ENCODE measurements around the gene RCL1.

The RCL1 gene

GRCh38 chr9:4879115-4879558 is 86.4 kb downstream of the RCL1 start:
- H3K9ac ChIP-seq (ENCODE audit: low read length): no peak overlapping the region
- H4K20me1 ChIP-seq (ENCODE audit: low read depth, low read length): no peaks in the 10 kb centered on the region
- no peak overlapping the region for H2AFZ ChIP-seq (ENCODE audit: low read depth, low read length, severe bottlenecking)
- no peaks in the 10 kb centered on the region for H3F3A ChIP-seq (ENCODE audit: insufficient read depth)
- H3K4me2 ChIP-seq (ENCODE audit: low read depth, low read length, poor library complexity, severe bottlenecking): no peak overlapping the region
- no peak overlapping the region for H3K4me3 ChIP-seq (ENCODE audit: insufficient read depth, low read length, poor library complexity, severe bottlenecking)
- H3K27ac ChIP-seq (ENCODE audit: low read depth, low read length): no peak overlapping the region
- no peaks in the 10 kb centered on the region for H3K36me3 ChIP-seq (ENCODE audit: low read length)
- no peaks in the 10 kb centered on the region for H3K9me3 ChIP-seq (ENCODE audit: insufficient read depth, low read length)
- H3K79me2 ChIP-seq (ENCODE audit: insufficient read depth, low read length): no peaks in the 10 kb centered on the region
- no peaks in the 10 kb centered on the region for H3K27me3 ChIP-seq (ENCODE audit: low read length)
- no peak for TF ChIP-seq CTCF (IDR thresholded peaks at IDR 0.05; ENCODE audit: insufficient read depth, low read length, poor library complexity, severe bottlenecking)
- TF ChIP-seq EZH2phosphoT487 (conservative IDR thresholded peaks at IDR 0.05; ENCODE audit: low read length): no peak
- no peaks in the 10 kb centered on the region for H3K9me2 ChIP-seq (replicated peaks; ENCODE audit: insufficient read depth, low read length)

DNA sequence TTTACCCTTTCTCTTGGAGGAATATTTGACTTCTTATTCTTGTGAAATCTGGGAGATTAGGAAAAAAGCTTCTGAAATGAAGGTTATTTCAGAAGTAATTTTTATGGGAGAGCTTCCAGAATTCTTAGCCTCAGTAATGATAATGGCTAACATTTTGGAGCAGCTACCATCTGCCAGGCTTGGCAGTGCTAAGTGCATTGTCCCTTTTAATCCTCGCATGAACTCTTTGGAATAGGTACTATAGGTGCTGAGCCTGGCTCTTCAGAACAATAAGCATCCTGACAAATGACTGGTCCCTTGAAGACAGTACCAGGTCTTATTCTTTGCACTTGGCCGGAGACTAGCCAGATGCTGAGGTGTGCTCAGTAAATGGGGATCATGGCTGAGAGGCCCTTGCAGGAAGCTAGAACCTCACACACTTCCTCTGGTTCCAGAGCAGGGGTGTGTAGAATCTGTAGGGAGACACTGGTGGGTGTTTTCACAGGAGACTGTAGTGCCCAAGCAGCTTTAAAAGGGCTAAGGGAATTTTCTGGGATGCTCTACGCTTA is 90.7 kb downstream of the RCL1 start:
- Histone ChIP-seq H3K79me2 (ENCODE audit: insufficient read depth, low read length) (no peaks in the 10 kb centered on the region), H2AFZ (ENCODE audit: low read depth, low read length, severe bottlenecking) (no peak overlapping the region), H4K20me1 (ENCODE audit: low read depth, low read length) (no peaks in the 10 kb centered on the region), H3K36me3 (ENCODE audit: low read length) (no peaks in the 10 kb centered on the region), H3K9me3 (ENCODE audit: insufficient read depth, low read length) (no peaks in the 10 kb centered on the region), H3K9me2 (replicated peaks; ENCODE audit: insufficient read depth, low read length) (no peaks in the 10 kb centered on the region), H3K4me2 (ENCODE audit: low read depth, low read length, poor library complexity, severe bottlenecking) (no peak overlapping the region), H3K27ac (ENCODE audit: low read depth, low read length) (no peak overlapping the region), H3K9ac (ENCODE audit: low read length) (no peak overlapping the region), H3K27me3 (ENCODE audit: low read length) (no peaks in the 10 kb centered on the region), H3K4me3 (ENCODE audit: insufficient read depth, low read length, poor library complexity, severe bottlenecking) (no peak overlapping the region), H3F3A (ENCODE audit: insufficient read depth) (no peaks in the 10 kb centered on the region)
- no peak for TF ChIP-seq CTCF (IDR thresholded peaks at IDR 0.05; ENCODE audit: insufficient read depth, low read length, poor library complexity, severe bottlenecking)
- no peak for TF ChIP-seq EZH2phosphoT487 (conservative IDR thresholded peaks at IDR 0.05; ENCODE audit: low read length)

DNA sequence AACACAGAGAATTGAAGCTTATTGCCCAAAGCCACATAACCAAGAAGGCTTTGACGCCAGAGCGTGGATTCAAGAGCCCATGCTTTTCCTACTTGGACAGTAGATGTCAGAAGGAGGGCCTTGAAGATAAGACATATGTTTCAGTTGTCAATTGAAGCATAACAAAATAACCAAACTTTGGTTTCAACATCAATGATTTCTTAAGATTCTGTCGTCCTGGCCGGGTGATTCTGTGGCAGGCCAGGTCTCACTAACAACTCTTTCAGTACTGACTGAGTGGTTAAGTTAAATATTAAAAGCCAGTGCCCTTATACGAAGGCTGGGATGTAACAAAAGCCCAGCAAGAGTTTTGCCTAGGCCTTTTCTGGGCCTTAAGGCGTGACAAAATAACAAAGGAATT is 94.0 kb downstream of the RCL1 start:
- Histone ChIP-seq H3K36me3 (ENCODE audit: low read length) (no peaks in the 10 kb centered on the region), H3F3A (ENCODE audit: insufficient read depth) (no peaks in the 10 kb centered on the region), H3K4me3 (ENCODE audit: insufficient read depth, low read length, poor library complexity, severe bottlenecking) (no peak overlapping the region), H4K20me1 (ENCODE audit: low read depth, low read length) (no peaks in the 10 kb centered on the region), H3K79me2 (ENCODE audit: insufficient read depth, low read length) (no peaks in the 10 kb centered on the region), H3K4me2 (ENCODE audit: low read depth, low read length, poor library complexity, severe bottlenecking) (no peak overlapping the region), H2AFZ (ENCODE audit: low read depth, low read length, severe bottlenecking) (no peak overlapping the region), H3K9me2 (replicated peaks; ENCODE audit: insufficient read depth, low read length) (no peaks in the 10 kb centered on the region), H3K9ac (ENCODE audit: low read length) (no peak overlapping the region), H3K27ac (ENCODE audit: low read depth, low read length) (no peak overlapping the region), H3K9me3 (ENCODE audit: insufficient read depth, low read length) (no peaks in the 10 kb centered on the region), H3K27me3 (ENCODE audit: low read length) (no peaks in the 10 kb centered on the region)
- TF ChIP-seq CTCF (IDR thresholded peaks at IDR 0.05; ENCODE audit: insufficient read depth, low read length, poor library complexity, severe bottlenecking) (no peak), EZH2phosphoT487 (conservative IDR thresholded peaks at IDR 0.05; ENCODE audit: low read length) (no peak)

Data from SU-DHL-6 (cell line).